ENCODE measurements around the gene OTOGL.

GRCh38 chr12:80192087-80192486 lies 92.8 kb downstream of the OTOGL start:
- TF ChIP-seq POLR2A (IDR thresholded peaks at IDR 0.05; ENCODE audit: low read length) (no peak), CTCF (IDR thresholded peaks at IDR 0.05) (no peak), RARB (CRISPR knock-in tag; IDR thresholded peaks at IDR 0.05) (no peak), MYC (IDR thresholded peaks at IDR 0.05; ENCODE audit: borderline replicate concordance, low read length) (no peak), CHD2 (IDR thresholded peaks at IDR 0.05; ENCODE audit: low read length, partially characterized antibody) (no peak), KDM5A (IDR thresholded peaks at IDR 0.05) (no peak), USF2 (IDR thresholded peaks at IDR 0.05) (no peak), EP300 (IDR thresholded peaks at IDR 0.05) (no peak), SMC3 (IDR thresholded peaks at IDR 0.05) (no peak), MAX (IDR thresholded peaks at IDR 0.05) (no peak), RFX5 (IDR thresholded peaks at IDR 0.05) (no peak)
